Measurements from ENCODE around the gene RTL10.

DNA sequence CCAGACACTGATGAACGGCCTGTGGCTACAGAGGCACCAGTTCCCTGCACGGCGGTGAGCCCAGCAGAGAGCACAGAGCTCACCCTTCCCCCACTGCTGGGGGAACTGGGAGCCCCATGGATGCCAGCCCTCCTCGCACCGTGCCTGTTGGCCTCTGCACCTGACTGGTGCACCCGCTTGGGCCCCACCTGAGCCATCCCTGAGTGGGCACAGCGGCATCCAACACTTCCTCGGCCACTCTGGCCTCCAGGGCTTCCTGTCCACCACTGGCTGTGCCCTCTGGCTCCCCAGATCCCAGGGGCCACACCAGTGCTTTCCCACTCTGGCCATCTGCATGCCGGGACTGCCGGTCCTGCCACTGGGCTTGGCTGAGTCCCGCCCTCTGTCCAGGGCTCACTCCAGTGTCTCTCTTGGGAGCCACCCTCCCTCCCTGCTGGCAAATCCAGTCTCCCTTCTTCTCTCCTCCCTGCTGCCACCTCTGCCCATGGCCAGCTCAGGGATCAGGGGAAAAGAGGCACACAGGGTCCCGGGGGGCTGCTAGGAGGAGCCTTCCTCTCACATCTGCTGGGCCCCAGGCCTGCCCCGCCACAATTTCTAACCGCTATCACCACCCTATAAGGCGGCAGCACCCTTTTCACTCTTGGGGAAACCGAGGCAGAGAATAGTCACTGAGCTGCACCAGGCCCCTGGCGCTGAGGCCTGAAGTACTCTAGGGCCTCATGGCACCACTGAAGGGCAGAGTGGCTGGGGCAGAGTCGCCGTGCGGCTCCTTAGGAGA lies 33.0 kb downstream of the RTL10 start:
- TF ChIP-seq, protein P1, sequence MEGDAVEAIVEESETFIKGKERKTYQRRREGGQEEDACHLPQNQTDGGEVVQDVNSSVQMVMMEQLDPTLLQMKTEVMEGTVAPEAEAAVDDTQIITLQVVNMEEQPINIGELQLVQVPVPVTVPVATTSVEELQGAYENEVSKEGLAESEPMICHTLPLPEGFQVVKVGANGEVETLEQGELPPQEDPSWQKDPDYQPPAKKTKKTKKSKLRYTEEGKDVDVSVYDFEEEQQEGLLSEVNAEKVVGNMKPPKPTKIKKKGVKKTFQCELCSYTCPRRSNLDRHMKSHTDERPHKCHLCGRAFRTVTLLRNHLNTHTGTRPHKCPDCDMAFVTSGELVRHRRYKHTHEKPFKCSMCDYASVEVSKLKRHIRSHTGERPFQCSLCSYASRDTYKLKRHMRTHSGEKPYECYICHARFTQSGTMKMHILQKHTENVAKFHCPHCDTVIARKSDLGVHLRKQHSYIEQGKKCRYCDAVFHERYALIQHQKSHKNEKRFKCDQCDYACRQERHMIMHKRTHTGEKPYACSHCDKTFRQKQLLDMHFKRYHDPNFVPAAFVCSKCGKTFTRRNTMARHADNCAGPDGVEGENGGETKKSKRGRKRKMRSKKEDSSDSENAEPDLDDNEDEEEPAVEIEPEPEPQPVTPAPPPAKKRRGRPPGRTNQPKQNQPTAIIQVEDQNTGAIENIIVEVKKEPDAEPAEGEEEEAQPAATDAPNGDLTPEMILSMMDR (IDR thresholded peaks at IDR 0.05) = no peak
- TF ChIP-seq POLR2AphosphoS5 (IDR thresholded peaks at IDR 0.05; ENCODE audit: low read depth, low read length) (no peak), SIN3A (IDR thresholded peaks at IDR 0.05; ENCODE audit: borderline replicate concordance, insufficient read depth, low read depth, low read length) (no peak), TCF7L2 (IDR thresholded peaks at IDR 0.05; ENCODE audit: low read depth, low read length) (no peak)
- TF ChIP-seq, protein P2, sequence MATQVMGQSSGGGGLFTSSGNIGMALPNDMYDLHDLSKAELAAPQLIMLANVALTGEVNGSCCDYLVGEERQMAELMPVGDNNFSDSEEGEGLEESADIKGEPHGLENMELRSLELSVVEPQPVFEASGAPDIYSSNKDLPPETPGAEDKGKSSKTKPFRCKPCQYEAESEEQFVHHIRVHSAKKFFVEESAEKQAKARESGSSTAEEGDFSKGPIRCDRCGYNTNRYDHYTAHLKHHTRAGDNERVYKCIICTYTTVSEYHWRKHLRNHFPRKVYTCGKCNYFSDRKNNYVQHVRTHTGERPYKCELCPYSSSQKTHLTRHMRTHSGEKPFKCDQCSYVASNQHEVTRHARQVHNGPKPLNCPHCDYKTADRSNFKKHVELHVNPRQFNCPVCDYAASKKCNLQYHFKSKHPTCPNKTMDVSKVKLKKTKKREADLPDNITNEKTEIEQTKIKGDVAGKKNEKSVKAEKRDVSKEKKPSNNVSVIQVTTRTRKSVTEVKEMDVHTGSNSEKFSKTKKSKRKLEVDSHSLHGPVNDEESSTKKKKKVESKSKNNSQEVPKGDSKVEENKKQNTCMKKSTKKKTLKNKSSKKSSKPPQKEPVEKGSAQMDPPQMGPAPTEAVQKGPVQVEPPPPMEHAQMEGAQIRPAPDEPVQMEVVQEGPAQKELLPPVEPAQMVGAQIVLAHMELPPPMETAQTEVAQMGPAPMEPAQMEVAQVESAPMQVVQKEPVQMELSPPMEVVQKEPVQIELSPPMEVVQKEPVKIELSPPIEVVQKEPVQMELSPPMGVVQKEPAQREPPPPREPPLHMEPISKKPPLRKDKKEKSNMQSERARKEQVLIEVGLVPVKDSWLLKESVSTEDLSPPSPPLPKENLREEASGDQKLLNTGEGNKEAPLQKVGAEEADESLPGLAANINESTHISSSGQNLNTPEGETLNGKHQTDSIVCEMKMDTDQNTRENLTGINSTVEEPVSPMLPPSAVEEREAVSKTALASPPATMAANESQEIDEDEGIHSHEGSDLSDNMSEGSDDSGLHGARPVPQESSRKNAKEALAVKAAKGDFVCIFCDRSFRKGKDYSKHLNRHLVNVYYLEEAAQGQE (IDR thresholded peaks at IDR 0.05; ENCODE audit: insufficient read depth in 1 of 2, low read depth in 2 of 2, low read length in 1 of 2) = no peak
